Calu3 (cell line): ENCODE results near the gene MCF2L2. TPM values are rescaled to one million over a fixed set of nuclear protein-coding genes. Genes with fewer than 3 reads are reported as not detected.

Experiments
- BruUV-seq: library from RNA; stranded (reverse); fragments of 400-500 nt; replicated peaks from 2 replicates; lab custom pipeline; 2021; lab: Mats Ljungman, UMichigan
- CTCF ChIA-PET: fragments of 300-600 bp; sonication (Branson Sonifier 250); formaldehyde crosslinking; loops from one replicate; lab custom pipeline; 2022; ENCODE audit warnings: antibody characterized with exemption; lab: Charles Lee
- DNase-seq: peaks from one replicate; pipeline ENCODE4 v3.0.0; 2022
- H3K27ac Mint-ChIP-seq: one replicate; pipeline ENCODE4 v1.8.0; 2022; ENCODE audit warnings: mixed read lengths; ENCODE audit not compliant: unreplicated experiment
- H3K27me3 Mint-ChIP-seq: one replicate; pipeline ENCODE4 v1.8.0; 2022; ENCODE audit warnings: mixed read lengths; ENCODE audit not compliant: unreplicated experiment
- H3K36me3 Mint-ChIP-seq: one replicate; pipeline ENCODE4 v1.8.0; 2022; ENCODE audit warnings: mild to moderate bottlenecking, moderate library complexity, mixed read lengths; ENCODE audit not compliant: insufficient read depth, unreplicated experiment
- H3K4me1 Mint-ChIP-seq: one replicate; pipeline ENCODE4 v1.8.0; 2022; ENCODE audit warnings: mild to moderate bottlenecking, low read depth, mixed read lengths; ENCODE audit not compliant: unreplicated experiment
- H3K4me3 Mint-ChIP-seq: one replicate; pipeline ENCODE4 v1.8.0; 2022; ENCODE audit warnings: mild to moderate bottlenecking, low read depth, moderate library complexity, mixed read lengths; ENCODE audit not compliant: unreplicated experiment
- H3K9me3 Mint-ChIP-seq: one replicate; pipeline ENCODE4 v1.8.0; 2022; ENCODE audit warnings: low read depth, mixed read lengths; ENCODE audit not compliant: unreplicated experiment
- CTCF ChIP-seq: fragments of 200-600 bp; IDR thresholded peaks from one replicate; pipeline ENCODE4 v1.8.0; 2022; ENCODE audit warnings: antibody characterized with exemption; ENCODE audit not compliant: unreplicated experiment
- intact Hi-C: fragments of 100-400 bp; cut with micrococcal nuclease; formaldehyde crosslinking; loops from one replicate; pipeline ENCODE4 v1.10.0; 2022; ENCODE audit not compliant: unreplicated experiment
- total RNA-seq: library from RNA; stranded (reverse); gene quantifications from 2 replicates; pipeline ENCODE4 v1.2.3, GENCODE V29; 2022

The MCF2L2 gene
- total RNA-seq, 1 experiment from 2014 or later, result 0.35 TPM

GRCh38 chr3:183312433-183312832 is 116.0 kb downstream of the MCF2L2 start:
- Mint-ChIP-seq H3K4me1 (peaks cover 32% of the 10 kb centered on the region), H3K27ac (no peak overlapping the region), H3K36me3 (peaks cover 4% of the 10 kb centered on the region), H3K27me3 (no peaks in the 10 kb centered on the region), H3K9me3 (no peaks in the 10 kb centered on the region), H3K4me3 (no peak overlapping the region)
- intact Hi-C loops, result no loop called here
- CTCF ChIA-PET, result no interaction called here
- no peak for TF ChIP-seq CTCF
- no peak for DNase-seq
- no TSS peak for BruUV-seq

- no peak for DNase-seq
- no peak for TF ChIP-seq CTCF
- CTCF ChIA-PET, result no interaction called here
- no TSS peak for BruUV-seq
- no peak overlapping the region for H3K4me3 Mint-ChIP-seq
- H3K36me3 Mint-ChIP-seq, result peaks cover 10% of the 10 kb centered on the region
- H3K4me1 Mint-ChIP-seq, result peaks cover 45% of the 10 kb centered on the region
- intact Hi-C loops, result no loop called here
- no peak overlapping the region for H3K27ac Mint-ChIP-seq
- H3K9me3 Mint-ChIP-seq, result no peaks in the 10 kb centered on the region
- H3K27me3 Mint-ChIP-seq, result no peaks in the 10 kb centered on the region
These were observed 117.5 kb downstream of the MCF2L2 start for GRCh38 chr3:183310936-183311335.

GRCh38 chr3:183309276-183309675 is 119.1 kb downstream of the MCF2L2 start:
- DNase-seq, result no peak
- intact Hi-C loops, result loop anchor here (5.0 kb wide), 1 partner anchor 58 kb away; no protein-coding TSS in a partner anchor
- no peak overlapping the region for H3K4me3 Mint-ChIP-seq
- H3K27me3 Mint-ChIP-seq, result no peaks in the 10 kb centered on the region
- peaks cover 10% of the 10 kb centered on the region for H3K36me3 Mint-ChIP-seq
- BruUV-seq, result no TSS peak
- no peak overlapping the region for H3K27ac Mint-ChIP-seq
- no peak for TF ChIP-seq CTCF
- CTCF ChIA-PET, result interaction anchor here (0.8 kb wide), 2 partner anchors 10 to 19 kb away, joined by 3 to 4 read pairs; no protein-coding TSS in a partner anchor
- H3K4me1 Mint-ChIP-seq, result peaks cover 39% of the 10 kb centered on the region
- no peaks in the 10 kb centered on the region for H3K9me3 Mint-ChIP-seq

- no peak for DNase-seq
- no peak for TF ChIP-seq CTCF
- H3K27ac Mint-ChIP-seq, result no peak overlapping the region
- no peaks in the 10 kb centered on the region for H3K27me3 Mint-ChIP-seq
- H3K36me3 Mint-ChIP-seq, result peaks cover 10% of the 10 kb centered on the region
- intact Hi-C loops, result loop anchor here (5.0 kb wide), 1 partner anchor 59 kb away; no protein-coding TSS in a partner anchor
- BruUV-seq, result no TSS peak
- CTCF ChIA-PET, result interaction anchor here (0.6 to 0.9 kb wide), 5 partner anchors 10 to 698 kb away, joined by 3 to 8 read pairs (median 4); no protein-coding TSS in a partner anchor
- peaks cover 44% of the 10 kb centered on the region for H3K4me1 Mint-ChIP-seq
- H3K9me3 Mint-ChIP-seq, result no peaks in the 10 kb centered on the region
- H3K4me3 Mint-ChIP-seq, result no peak overlapping the region
These were observed 119.7 kb downstream of the MCF2L2 start for GRCh38 chr3:183308751-183309150.
